Cerebellar nuclear complex (tissue), 1 donor: ENCODE results near the gene TBC1D28.
"Not testable (repeated sequence)": the region's sequence is repeated elsewhere in the genome, so short reads cannot be mapped to it uniquely, and the experiment has no call there.

Experiments used
- DNase-seq, 2 experiments: peaks; one replicate each; lab custom pipeline; 2025; lab: John Stamatoyannopoulos, UW

Gene TBC1D28

GRCh38 chr17:18644291-18644690 lies at the start of gene TBC1D28:
TSS of gene TBC1D28 (minus strand) at chr17:18644391. CDS start at chr17:18641352, 3,039 bp downstream.
- not testable (repeated sequence) for DNase-seq

DNA sequence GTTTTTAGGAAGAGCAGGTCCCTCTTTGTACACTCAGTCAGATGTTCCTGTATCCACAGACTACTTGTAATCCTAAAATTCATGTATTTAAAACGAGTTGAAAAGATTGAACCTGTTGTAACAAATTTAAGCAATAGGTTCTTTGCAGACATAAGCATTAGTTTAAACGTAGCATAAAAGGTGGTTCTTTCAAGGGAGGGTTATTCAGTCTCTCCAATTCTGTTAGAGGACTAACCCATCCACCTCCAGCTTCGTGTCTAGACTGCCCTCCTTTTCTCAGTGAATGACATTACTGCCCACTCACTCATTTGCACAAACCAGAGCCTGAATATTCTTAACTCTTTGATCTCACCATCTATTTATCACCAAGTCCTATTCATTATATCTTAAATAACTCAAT lies 38.5 kb upstream of the TBC1D28 start:
- not testable (repeated sequence) for DNase-seq

- DNase-seq: peak; percentile 73 to 88
Measured at GRCh38 chr17:18681767-18682571, 37.8 kb upstream of the TBC1D28 start, which contains the start of gene FOXO3B. TSS of gene FOXO3B (minus strand) at chr17:18682314. CDS start at chr17:18681651, 663 bp downstream.

- DNase-seq: not testable (repeated sequence)
Measured at GRCh38 chr17:18677381-18677780, 33.2 kb upstream of the TBC1D28 start.

GRCh38 chr17:18676928-18677327 lies 32.7 kb upstream of the TBC1D28 start:
- DNase-seq: not testable (repeated sequence)

GRCh38 chr17:18672395-18673227 lies 28.4 kb upstream of the TBC1D28 start:
- not testable (repeated sequence) for DNase-seq

GRCh38 chr17:18668625-18669024 lies 24.4 kb upstream of the TBC1D28 start:
- DNase-seq: not testable (repeated sequence)

- DNase-seq: not testable (repeated sequence)
Measured at GRCh38 chr17:18667535-18667934, 23.3 kb upstream of the TBC1D28 start.

DNA sequence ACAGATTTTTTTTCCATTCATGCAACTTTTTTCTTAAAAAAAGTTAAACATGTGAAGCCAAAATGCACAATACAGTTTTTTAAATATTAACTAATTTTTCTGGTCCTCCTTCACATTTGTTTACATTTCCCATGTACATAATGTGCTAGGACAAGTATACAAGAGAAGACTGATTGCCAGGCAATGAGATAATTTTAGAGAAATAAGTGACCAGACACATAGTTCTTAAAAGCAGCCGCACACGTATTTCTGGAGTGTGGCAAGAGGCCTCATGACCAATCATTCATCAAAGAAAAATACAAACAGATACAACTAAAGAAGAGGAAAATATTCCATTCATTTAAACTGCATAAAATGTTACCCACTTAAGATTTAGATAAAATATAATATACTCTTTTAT lies 22.1 kb upstream of the TBC1D28 start:
- DNase-seq: not testable (repeated sequence)

GRCh38 chr17:18661924-18662624 lies 17.9 kb upstream of the TBC1D28 start:
- DNase-seq: not testable (repeated sequence)

- not testable (repeated sequence) for DNase-seq
Measured at GRCh38 chr17:18650094-18650493, 5.9 kb upstream of the TBC1D28 start.

DNA sequence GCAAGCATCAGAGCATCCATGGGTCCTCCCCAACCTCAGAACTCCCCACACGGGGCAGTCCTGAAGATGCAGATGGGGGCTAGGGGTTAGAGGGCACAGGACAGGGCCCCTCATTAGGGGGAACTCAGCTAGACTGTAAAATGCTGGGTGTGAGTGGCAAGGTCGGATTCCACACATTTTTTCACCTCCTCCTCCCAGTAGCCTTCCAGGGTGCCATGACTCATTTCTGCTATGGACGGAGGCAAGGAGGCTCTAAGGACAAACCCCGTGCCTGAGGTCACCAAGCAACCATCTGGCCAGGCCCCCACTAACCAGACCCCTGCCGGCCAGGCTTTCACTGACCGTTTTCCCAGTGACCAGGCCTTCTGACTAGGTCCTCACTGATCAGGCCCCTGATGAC lies 1.1 kb downstream of the TBC1D28 start:
- not testable (repeated sequence) for DNase-seq

DNA sequence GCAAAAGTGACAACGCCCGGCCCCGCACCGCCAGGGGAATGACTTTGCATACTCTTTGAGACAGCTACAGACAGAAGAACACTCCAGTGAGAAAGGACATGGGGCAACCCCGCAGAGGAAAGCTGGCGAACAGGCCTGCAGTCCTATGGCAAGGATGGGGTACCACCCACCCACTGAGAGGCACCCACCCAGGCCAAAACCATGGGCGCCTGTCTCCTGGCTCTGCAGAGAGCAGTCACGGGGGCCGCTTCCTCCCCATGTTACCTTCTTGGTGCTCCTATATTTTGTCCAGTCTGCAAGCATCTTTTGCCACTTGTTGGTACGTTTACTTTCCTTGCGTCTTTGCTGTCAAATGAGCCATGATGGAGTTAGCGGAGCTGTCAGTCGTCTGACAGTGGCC lies 5.8 kb downstream of the TBC1D28 start:
- DNase-seq: not testable (repeated sequence)

DNA sequence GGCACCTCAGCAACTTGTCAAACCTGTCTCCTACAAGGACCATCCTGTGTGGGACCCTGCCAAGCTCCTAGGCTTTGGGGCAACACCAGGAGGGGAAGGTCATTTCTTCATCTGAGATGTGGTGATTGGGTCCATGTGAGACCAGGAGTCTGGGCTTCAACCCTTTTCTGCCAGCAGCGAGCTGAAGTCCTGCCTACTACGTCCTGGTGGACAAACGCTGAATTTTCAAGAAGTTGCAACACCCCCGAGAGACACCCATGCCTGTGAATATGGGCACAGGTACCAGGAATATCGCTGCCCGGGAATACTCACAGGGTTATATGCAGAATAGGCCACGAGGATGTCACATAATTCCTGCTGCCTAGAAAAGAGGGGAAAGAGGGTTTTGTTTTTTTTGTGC lies 8.0 kb downstream of the TBC1D28 start:
- DNase-seq: not testable (repeated sequence)

DNA sequence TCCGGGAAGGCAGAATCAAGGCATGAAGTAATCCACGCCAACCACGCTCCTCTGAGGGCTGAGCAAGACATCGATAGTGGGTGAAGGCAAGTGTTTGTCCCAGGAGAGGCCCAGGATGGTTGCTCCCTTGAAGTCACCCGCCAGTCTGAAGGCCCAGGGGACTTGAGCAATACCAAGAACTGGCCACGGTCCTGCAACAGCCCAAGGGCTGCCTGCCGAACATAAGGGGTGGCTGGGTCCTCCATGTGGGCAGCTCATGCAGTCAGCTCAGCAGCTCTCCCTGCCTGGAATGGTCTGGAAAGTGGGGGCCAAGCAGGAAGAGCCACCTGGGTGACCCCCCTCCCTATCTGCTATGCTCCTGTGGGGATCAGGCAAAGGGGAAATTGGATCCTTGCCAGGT lies 8.4 kb downstream of the TBC1D28 start:
- DNase-seq: not testable (repeated sequence)

- not testable (repeated sequence) for DNase-seq
Measured at GRCh38 chr17:18634550-18635263, 9.5 kb downstream of the TBC1D28 start.

DNA sequence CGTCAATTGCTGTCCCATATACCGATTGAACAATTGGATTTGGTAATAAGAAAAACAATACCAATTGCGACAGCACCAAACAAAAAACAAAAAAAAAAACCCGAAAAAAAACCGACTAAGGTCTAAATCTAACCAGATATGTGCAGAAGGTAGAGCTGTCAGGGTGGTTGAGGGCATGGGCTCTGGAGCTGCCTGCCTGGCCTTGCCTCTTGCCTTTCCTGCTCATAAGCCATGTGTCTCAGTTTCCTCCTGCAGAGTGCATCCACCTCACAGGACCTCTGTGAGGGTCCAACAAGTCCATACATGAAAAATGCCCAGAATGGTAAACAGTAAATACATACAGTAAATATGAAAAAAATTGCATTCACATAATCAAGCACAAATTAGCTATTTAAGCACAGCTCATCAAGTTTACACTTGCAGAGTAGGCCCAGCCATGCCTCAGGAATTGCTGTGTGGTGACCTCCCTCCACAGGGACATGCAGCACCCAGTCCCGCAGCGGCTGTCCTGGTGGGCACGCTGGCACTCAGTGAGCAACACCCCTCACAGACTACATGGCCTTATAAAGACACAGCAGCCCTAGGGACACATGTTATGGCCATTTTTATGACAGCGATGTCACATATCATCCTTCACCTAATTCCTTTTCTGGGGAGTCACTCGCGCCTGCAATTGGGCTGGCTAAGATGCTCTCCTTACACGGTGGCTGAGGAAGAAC lies 17.9 kb downstream of the TBC1D28 start:
- no peak for DNase-seq

GRCh38 chr17:18625509-18626104 lies 18.6 kb downstream of the TBC1D28 start:
- DNase-seq: peak in 1 of 2 experiments; percentile 81

- not testable (repeated sequence) for DNase-seq
Measured at GRCh38 chr17:18624862-18625501, 19.2 kb downstream of the TBC1D28 start.

- not testable (repeated sequence) for DNase-seq
Measured at GRCh38 chr17:18617613-18618012, 26.6 kb downstream of the TBC1D28 start.
